ENCODE data around the gene SENP5. TPM values are rescaled to one million over a fixed set of nuclear protein-coding genes. Genes with fewer than 3 reads are reported as not detected.
A peak's percentile ranks its signal among the peaks of the same experiment; 100 is the strongest.
"Not testable (repeated sequence)": the region's sequence is repeated elsewhere in the genome, so short reads cannot be mapped to it uniquely, and the experiment has no call there.

Gene SENP5
- total RNA-seq, 1 donor from 2014 or later: 38.1 TPM

DNA sequence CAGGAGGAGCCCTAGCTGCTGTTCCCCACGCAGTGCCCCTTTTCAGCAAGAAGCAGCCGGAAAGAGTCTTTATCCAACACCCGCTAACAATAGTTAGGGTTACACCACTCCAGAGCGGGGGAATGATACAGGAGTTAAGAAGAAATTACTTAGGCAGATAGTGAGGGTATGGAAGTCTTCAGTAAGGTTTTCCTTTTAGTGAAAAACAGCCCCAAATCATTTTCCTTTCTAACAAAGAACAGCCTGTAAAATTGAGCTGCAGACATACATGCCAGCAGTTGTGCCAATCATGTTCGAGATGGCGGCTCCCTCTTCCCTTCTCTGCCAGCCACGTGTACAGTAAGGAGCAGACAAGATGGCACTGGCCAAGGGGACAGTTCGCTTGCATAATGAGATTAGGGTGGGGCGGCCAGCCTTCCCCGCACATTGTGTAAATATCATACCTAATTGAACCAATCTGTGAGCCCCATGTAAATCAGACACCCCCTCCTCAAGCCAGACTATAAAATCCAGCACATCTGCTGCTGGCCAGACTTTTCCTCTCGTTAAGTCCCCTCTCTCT, 18.5 kb upstream of the SENP5 start:
- Mint-ChIP-seq H3K4me3 (ENCODE audit: unreplicated experiment) (no peak overlapping the region), H3K36me3 (ENCODE audit: low read depth, unreplicated experiment) (peaks cover 4% of the 10 kb centered on the region), H3K27me3 (ENCODE audit: unreplicated experiment) (no peaks in the 10 kb centered on the region), H3K9me3 (ENCODE audit: unreplicated experiment) (no peaks in the 10 kb centered on the region), H3K27ac (ENCODE audit: unreplicated experiment) (no peak overlapping the region), H3K4me1 (ENCODE audit: unreplicated experiment) (no peaks in the 10 kb centered on the region)
- TF ChIP-seq CTCF (IDR thresholded peaks at IDR 0.05; ENCODE audit: unreplicated experiment): no peak
- DNase-seq (ENCODE audit: low spot score): no peak

GRCh38 chr3:196863000-196863399, 4.7 kb upstream of the SENP5 start:
- not testable (repeated sequence) for H3K4me1 Mint-ChIP-seq (ENCODE audit: unreplicated experiment); H3K9me3 Mint-ChIP-seq (ENCODE audit: unreplicated experiment); DNase-seq (ENCODE audit: low spot score); H3K27me3 Mint-ChIP-seq (ENCODE audit: unreplicated experiment); H3K27ac Mint-ChIP-seq (ENCODE audit: unreplicated experiment); H3K36me3 Mint-ChIP-seq (ENCODE audit: low read depth, unreplicated experiment); H3K4me3 Mint-ChIP-seq (ENCODE audit: unreplicated experiment)

DNA sequence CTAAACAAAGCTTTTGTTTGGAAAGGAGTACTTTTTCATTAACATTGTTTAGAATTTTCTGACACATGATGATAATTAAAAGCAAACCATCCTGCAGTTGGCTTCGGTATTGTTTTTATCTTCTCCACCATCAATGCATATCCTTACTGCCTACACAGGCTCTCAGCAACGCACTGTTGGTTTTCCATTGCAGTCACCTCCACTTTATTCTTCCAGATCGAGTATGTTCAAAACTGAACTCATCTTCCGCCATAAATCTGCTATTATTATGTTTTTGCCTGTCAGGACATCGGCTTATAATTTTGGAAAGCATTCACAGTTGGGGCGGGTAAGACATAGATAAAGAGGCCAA, 589 bp upstream of the SENP5 start:
- no peak for DNase-seq (ENCODE audit: low spot score)
- peak overlapping the region; percentile 96 for H3K27ac Mint-ChIP-seq (ENCODE audit: unreplicated experiment)
- H3K4me3 Mint-ChIP-seq (ENCODE audit: unreplicated experiment): peak overlapping the region; percentile 95
- TF ChIP-seq CTCF (IDR thresholded peaks at IDR 0.05; ENCODE audit: unreplicated experiment): no peak
- peaks cover 13% of the 10 kb centered on the region for H3K4me1 Mint-ChIP-seq (ENCODE audit: unreplicated experiment)
- peaks cover 7% of the 10 kb centered on the region for H3K36me3 Mint-ChIP-seq (ENCODE audit: low read depth, unreplicated experiment)
- H3K9me3 Mint-ChIP-seq (ENCODE audit: unreplicated experiment): no peaks in the 10 kb centered on the region
- peaks cover 7% of the 10 kb centered on the region for H3K27me3 Mint-ChIP-seq (ENCODE audit: unreplicated experiment)

GRCh38 chr3:196868297-196868661, 559 bp downstream of the SENP5 start:
- TF ChIP-seq CTCF (IDR thresholded peaks at IDR 0.05; ENCODE audit: unreplicated experiment): no peak
- Mint-ChIP-seq H3K27me3 (ENCODE audit: unreplicated experiment) (peaks cover 4% of the 10 kb centered on the region), H3K27ac (ENCODE audit: unreplicated experiment) (peak overlapping the region; percentile 96), H3K36me3 (ENCODE audit: low read depth, unreplicated experiment) (peaks cover 7% of the 10 kb centered on the region), H3K4me3 (ENCODE audit: unreplicated experiment) (peak overlapping the region; percentile 99), H3K4me1 (ENCODE audit: unreplicated experiment) (peaks cover 13% of the 10 kb centered on the region), H3K9me3 (ENCODE audit: unreplicated experiment) (no peaks in the 10 kb centered on the region)
- DNase-seq (ENCODE audit: low spot score): peak; percentile 57

GRCh38 chr3:196872316-196872715, 4.6 kb downstream of the SENP5 start:
- H3K4me1 Mint-ChIP-seq (ENCODE audit: unreplicated experiment): peaks cover 10% of the 10 kb centered on the region
- DNase-seq (ENCODE audit: low spot score): no peak
- no peak overlapping the region for H3K27ac Mint-ChIP-seq (ENCODE audit: unreplicated experiment)

DNA sequence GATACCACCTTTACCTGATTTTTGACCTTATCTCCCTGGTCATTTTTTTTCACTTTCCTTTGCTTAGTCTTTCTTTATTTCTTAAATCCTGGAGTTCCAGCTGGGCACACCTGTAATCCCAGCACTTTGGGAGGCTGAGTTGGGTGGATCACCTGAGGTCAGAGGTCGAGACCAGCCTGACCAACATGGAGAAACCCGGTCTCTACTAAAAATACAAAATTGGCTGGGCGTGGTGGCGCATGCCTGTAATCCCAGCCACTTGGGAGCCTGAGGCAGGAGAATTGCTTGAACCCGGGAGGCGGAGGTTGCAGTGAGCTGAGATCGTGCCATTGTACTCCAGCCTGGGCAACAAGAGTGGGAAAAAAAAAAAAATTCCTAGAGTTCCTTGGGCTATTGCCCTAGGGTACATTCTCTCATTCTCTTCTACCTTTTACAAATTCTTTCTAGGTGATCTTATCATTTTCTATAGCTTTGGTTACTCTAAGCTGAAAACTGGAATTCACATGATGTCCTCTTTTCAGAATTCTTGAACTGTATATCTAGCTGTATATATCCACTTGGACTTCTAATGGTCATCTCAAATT, 6.9 kb downstream of the SENP5 start:
- not testable (repeated sequence) for H3K27ac Mint-ChIP-seq (ENCODE audit: unreplicated experiment)

More at GRCh38 chr3:196872316-196872715, 4.6 kb downstream of the SENP5 start:
- peaks cover under 1% of the 10 kb centered on the region for H3K27me3 Mint-ChIP-seq (ENCODE audit: unreplicated experiment)
- no peak overlapping the region for H3K4me3 Mint-ChIP-seq (ENCODE audit: unreplicated experiment)
- H3K9me3 Mint-ChIP-seq (ENCODE audit: unreplicated experiment): no peaks in the 10 kb centered on the region
- peaks cover 5% of the 10 kb centered on the region for H3K36me3 Mint-ChIP-seq (ENCODE audit: low read depth, unreplicated experiment)
- no peak for TF ChIP-seq CTCF (IDR thresholded peaks at IDR 0.05; ENCODE audit: unreplicated experiment)

More for the DNA sequence above, 6.9 kb downstream of the SENP5 start:
- H3K36me3 Mint-ChIP-seq (ENCODE audit: low read depth, unreplicated experiment); H3K9me3 Mint-ChIP-seq (ENCODE audit: unreplicated experiment); DNase-seq (ENCODE audit: low spot score); H3K27me3 Mint-ChIP-seq (ENCODE audit: unreplicated experiment); H3K4me3 Mint-ChIP-seq (ENCODE audit: unreplicated experiment): not testable (repeated sequence)
- peaks cover 17% of the 10 kb centered on the region for H3K4me1 Mint-ChIP-seq (ENCODE audit: unreplicated experiment)

Measured in endothelial cell (in vitro differentiated cells).